HFFc6 (cell line): ENCODE measurements around the gene ULK4. TPM values are rescaled to one million over a fixed set of nuclear protein-coding genes. Genes with fewer than 3 reads are reported as not detected.
"Not testable (repeated sequence)": the region's sequence is repeated elsewhere in the genome, so short reads cannot be mapped to it uniquely, and the experiment has no call there.

ENCODE experiments used
- DNase-seq: peaks from one replicate; pipeline ENCODE4 v3.0.0-alpha.2; 2018
- H3K27ac Mint-ChIP-seq: 2 replicates; pipeline ENCODE4 v1.8.0; 2020; ENCODE audit warnings: mild to moderate bottlenecking, mixed read lengths
- H3K27me3 Mint-ChIP-seq: 2 replicates; pipeline ENCODE4 v1.8.0; 2021; ENCODE audit warnings: mild to moderate bottlenecking, moderate library complexity, mixed read lengths; ENCODE audit not compliant: insufficient read depth
- H3K36me3 Mint-ChIP-seq: 2 replicates; pipeline ENCODE4 v1.8.0; 2021; ENCODE audit warnings: low read depth, mixed read lengths
- H3K4me1 Mint-ChIP-seq: 2 replicates; pipeline ENCODE4 v1.8.0; 2020; ENCODE audit warnings: low read depth, mixed read lengths
- H3K4me3 Mint-ChIP-seq: 2 replicates; pipeline ENCODE4 v1.8.0; 2020; ENCODE audit warnings: mild to moderate bottlenecking, moderate library complexity, mixed read lengths
- H3K9me3 Mint-ChIP-seq: 2 replicates; pipeline ENCODE4 v1.8.0; 2020; ENCODE audit warnings: mild to moderate bottlenecking, mixed read lengths
- total RNA-seq, 6 experiments: library from RNA; stranded (reverse); fragmentation: NEBNext Ultra II Directional; extraction: Animal tissue kit (Norgen Biotek cat#: 25700); gene quantifications; 2 replicates in 1 of 6; 3 replicates in 5 of 6; pipeline ENCODE4 v1.2.3, GENCODE V29; 2021
- TF ChIP-seq, protein P1 (sequence below): fragments of 200-600 bp; sonication (generic); IDR thresholded peaks from 2 replicates; pipeline ENCODE4 v1.5.0; 2021; ENCODE audit warnings: antibody characterized with exemption, mild to moderate bottlenecking

The ULK4 gene
- total RNA-seq, 6 experiments from 2014 or later, result 6.0 to 8.6 (median 6.7) TPM

DNA sequence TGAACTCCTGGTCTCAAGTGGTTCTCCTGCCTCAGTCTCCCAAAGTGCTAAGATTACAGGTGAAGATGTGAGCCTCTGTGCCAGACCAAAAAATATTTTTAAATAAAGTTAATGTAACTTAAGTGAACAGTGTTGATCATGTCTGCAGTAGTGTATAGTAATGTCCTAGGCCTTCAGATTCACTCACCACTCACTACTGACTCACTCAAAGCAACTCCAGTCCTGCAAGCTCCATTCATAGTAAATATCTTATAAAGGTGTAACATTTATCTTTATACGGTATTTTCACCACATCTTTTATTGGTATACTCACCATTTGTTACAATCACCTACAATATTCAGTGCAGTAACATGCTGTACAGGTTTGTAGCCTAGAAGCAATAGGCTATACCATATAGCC is 264.2 kb downstream of the ULK4 start:
- H3K36me3 Mint-ChIP-seq, result no peaks in the 10 kb centered on the region
- H3K9me3 Mint-ChIP-seq, result no peaks in the 10 kb centered on the region
- no peak overlapping the region for H3K4me3 Mint-ChIP-seq
- TF ChIP-seq, protein P1, sequence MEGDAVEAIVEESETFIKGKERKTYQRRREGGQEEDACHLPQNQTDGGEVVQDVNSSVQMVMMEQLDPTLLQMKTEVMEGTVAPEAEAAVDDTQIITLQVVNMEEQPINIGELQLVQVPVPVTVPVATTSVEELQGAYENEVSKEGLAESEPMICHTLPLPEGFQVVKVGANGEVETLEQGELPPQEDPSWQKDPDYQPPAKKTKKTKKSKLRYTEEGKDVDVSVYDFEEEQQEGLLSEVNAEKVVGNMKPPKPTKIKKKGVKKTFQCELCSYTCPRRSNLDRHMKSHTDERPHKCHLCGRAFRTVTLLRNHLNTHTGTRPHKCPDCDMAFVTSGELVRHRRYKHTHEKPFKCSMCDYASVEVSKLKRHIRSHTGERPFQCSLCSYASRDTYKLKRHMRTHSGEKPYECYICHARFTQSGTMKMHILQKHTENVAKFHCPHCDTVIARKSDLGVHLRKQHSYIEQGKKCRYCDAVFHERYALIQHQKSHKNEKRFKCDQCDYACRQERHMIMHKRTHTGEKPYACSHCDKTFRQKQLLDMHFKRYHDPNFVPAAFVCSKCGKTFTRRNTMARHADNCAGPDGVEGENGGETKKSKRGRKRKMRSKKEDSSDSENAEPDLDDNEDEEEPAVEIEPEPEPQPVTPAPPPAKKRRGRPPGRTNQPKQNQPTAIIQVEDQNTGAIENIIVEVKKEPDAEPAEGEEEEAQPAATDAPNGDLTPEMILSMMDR, result no peak
- no peak for DNase-seq
- H3K4me1 Mint-ChIP-seq, result peaks cover 21% of the 10 kb centered on the region
- H3K27me3 Mint-ChIP-seq, result no peaks in the 10 kb centered on the region
- H3K27ac Mint-ChIP-seq, result no peak overlapping the region

GRCh38 chr3:41695806-41696205 is 266.1 kb downstream of the ULK4 start:
- peaks cover 21% of the 10 kb centered on the region for H3K4me1 Mint-ChIP-seq
- not testable (repeated sequence) for H3K4me3 Mint-ChIP-seq, H3K36me3 Mint-ChIP-seq, H3K27ac Mint-ChIP-seq, H3K27me3 Mint-ChIP-seq, H3K9me3 Mint-ChIP-seq
- TF ChIP-seq, protein P1, result peak; percentile 66
- peak; percentile 18 for DNase-seq

DNA sequence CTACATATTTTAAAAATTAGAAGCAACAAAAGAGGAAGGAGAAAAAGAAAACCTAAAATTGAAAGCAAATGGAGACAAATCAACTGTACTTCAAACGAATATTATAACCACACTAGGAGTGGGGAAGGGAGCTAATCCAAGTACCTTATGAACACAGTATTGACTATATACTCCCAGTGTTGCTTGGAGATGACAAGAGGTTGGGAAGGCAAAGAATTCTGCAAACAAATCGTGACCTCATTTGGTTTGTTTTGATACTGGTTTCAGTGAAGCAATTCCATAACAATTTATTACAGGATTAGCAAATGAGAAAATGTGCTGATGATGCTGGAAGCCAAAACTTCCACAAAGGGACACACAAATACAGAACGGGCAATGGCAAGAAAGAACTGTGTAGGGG is 268.1 kb downstream of the ULK4 start:
- Mint-ChIP-seq H3K36me3 (no peaks in the 10 kb centered on the region), H3K4me3 (no peak overlapping the region), H3K9me3 (no peaks in the 10 kb centered on the region), H3K27ac (peak overlapping the region; percentile 23; the same call in 1 of the 2 replicates), H3K4me1 (peaks cover 24% of the 10 kb centered on the region), H3K27me3 (no peaks in the 10 kb centered on the region)
- TF ChIP-seq, protein P1, result no peak
- peak; percentile 10 for DNase-seq

DNA sequence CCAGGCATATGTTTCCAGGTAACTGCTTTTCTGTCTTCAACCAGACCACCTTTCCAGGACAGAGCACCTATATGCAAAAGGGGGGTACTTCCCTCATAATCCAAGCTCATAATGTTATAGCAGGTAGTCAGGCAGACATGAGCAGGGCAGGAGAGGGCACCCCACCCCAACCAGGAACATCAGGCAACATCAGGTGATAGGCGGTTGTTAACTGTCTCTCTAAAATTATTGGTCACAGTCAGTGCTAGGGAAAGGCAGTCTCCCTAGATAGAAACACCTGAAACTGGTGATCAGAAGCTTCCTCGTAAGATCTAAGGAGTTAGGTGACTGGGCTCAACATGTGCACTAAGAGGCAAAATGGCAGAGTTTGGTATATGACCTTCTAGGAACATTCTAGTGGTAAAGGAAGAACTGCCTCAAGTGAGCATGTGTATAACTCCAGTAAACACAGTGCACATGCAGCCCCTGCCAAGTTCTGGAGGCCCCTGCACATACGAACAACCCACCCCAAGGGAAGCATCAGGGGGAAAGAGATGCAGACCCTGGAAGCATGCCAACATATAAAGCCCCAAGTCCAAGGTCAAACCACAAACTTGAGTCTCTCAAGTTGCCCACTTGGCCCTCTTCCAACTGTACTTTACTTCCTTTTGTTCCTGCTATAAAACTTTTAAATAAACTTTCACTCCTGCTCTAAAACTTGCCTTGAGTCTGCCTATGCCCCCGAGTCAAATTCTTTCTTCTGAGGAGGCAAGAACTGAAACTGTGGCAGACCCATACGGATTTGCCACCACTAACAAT is 270.9 kb downstream of the ULK4 start:
- H3K27ac Mint-ChIP-seq, result no peak overlapping the region
- H3K9me3 Mint-ChIP-seq, result no peaks in the 10 kb centered on the region

GRCh38 chr3:41688595-41689380 is 273.1 kb downstream of the ULK4 start:
- peak; percentile 22 for DNase-seq
- H3K36me3 Mint-ChIP-seq, result no peaks in the 10 kb centered on the region
- H3K27me3 Mint-ChIP-seq, result no peaks in the 10 kb centered on the region
- H3K4me3 Mint-ChIP-seq, result no peak overlapping the region
- peak overlapping the region; percentile 58 for H3K27ac Mint-ChIP-seq
- TF ChIP-seq, protein P1, result no peak
- peaks cover 39% of the 10 kb centered on the region for H3K4me1 Mint-ChIP-seq
- H3K9me3 Mint-ChIP-seq, result no peaks in the 10 kb centered on the region

More for the DNA sequence above, 270.9 kb downstream of the ULK4 start:
- Mint-ChIP-seq H3K4me3 (no peak overlapping the region), H3K36me3 (no peaks in the 10 kb centered on the region), H3K4me1 (peaks cover 25% of the 10 kb centered on the region), H3K27me3 (no peaks in the 10 kb centered on the region)
- TF ChIP-seq, protein P1, result no peak
- no peak for DNase-seq
